ENCODE measurements around the gene WBP1L.

DNA sequence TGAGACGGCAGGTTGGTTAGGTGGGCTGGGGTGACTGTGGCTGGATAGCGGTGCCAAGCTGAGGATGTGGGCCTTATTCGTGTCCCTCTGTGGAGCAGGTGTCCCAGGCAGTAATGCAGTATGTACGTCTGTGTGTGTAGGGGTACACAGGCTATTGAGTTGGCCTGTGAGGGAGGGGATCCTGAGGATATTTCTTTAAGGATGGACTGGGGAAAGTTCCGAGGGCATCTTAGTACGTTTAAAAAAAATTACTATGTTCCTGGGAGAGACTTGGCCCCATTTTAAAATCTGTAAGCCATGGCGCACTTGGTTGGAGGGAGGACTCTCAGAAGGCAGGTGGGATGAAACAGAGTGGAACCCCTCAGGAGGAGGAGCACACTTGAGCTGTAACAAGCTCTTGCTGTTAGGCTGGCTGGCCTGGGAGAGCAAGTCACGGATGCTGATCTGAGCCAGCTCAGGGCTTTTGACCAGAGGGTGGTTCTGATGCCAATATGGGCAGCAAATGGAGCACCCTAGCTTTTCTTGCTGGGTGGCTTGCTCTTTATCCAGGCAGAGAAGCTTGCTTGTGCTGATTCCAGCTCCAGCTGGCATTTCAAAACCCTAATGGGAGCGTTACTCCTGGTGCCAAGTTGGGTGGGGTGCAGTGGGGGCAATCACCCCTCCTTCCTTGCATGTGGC, 765 bp downstream of the WBP1L start:
- peak; percentile 32; the same call in 1 of the 2 replicates for TF ChIP-seq POLR2A (IDR thresholded peaks at IDR 0.05; ENCODE audit: low read depth, low read length)
- TF ChIP-seq POLR2AphosphoS5 (IDR thresholded peaks at IDR 0.05; ENCODE audit: low read depth, low read length) = no peak
- no peak for TF ChIP-seq TAF1 (IDR thresholded peaks at IDR 0.05; ENCODE audit: borderline replicate concordance, low read depth, low read length)

All from GM12892 (cell line).